Muscle of leg (tissue), 9 donors: ENCODE results near the gene IFITM5. TPM values are rescaled to one million over a fixed set of nuclear protein-coding genes. Genes with fewer than 3 reads are reported as not detected.

ENCODE experiments used
- polyA plus RNA-seq, 8 donors: library from polyadenylated mRNA; unstranded; fragments of 120-200 nt; gene quantifications; one replicate each; pipeline versions ENCODE4 v1.2.1 to v1.2.3, GENCODE V29; 2013; ENCODE audit warnings: inconsistent platforms in 1 of 8, low replicate concordance in 1 of 8; ENCODE audit not compliant: insufficient read length in 8 of 8, insufficient read depth in 1 of 8
- total RNA-seq: library from RNA; stranded (reverse); fragments of 120-200 nt; gene quantifications from one replicate; pipeline ENCODE4 v1.2.4, GENCODE V29; 2013

Gene IFITM5
- total and polyA plus RNA-seq, 9 donors, result not detected

Other genes with a start within 250 kb of the IFITM5 start
- not detected for gene SCGB1C1, start 106.4 kb downstream of the IFITM5 start, total RNA-seq
- under 1 TPM in 4 of 8 donors, not detected in 4; 0.26 to 0.43 (median 0.35) TPM for gene SCGB1C1, start 106.4 kb downstream of the IFITM5 start, polyA plus RNA-seq
- 15.0 TPM for gene BET1L, start 92.1 kb downstream of the IFITM5 start, total RNA-seq
- gene BET1L, start 92.1 kb downstream of the IFITM5 start, polyA plus RNA-seq, result 10 to 100 TPM; 28.5 to 43.9 (median 35.8) TPM
- gene RIC8A, start 91.8 kb downstream of the IFITM5 start, total RNA-seq, result 58.2 TPM
- gene RIC8A, start 91.8 kb downstream of the IFITM5 start, polyA plus RNA-seq, result 10 to 100 TPM; 59.5 to 85.4 (median 72.0) TPM
- 13.7 TPM for gene SIRT3, start 63.2 kb downstream of the IFITM5 start, total RNA-seq
- gene SIRT3, start 63.2 kb downstream of the IFITM5 start, polyA plus RNA-seq, result 10 to 100 TPM; 17.4 to 27.1 (median 23.9) TPM
- 82.6 TPM for gene PSMD13, start 62.5 kb downstream of the IFITM5 start, total RNA-seq
- 100 to 1,000 TPM in 5 of 8 donors, 10 to 100 TPM in 3; 91.7 to 115 (median 107) TPM for gene PSMD13, start 62.5 kb downstream of the IFITM5 start, polyA plus RNA-seq
- 0.04 TPM for gene NLRP6, start 21.1 kb downstream of the IFITM5 start, total RNA-seq
- 1 to 10 TPM in 1 of 8 donors, under 1 TPM in 3, not detected in 4; 0.04 to 1.1 (median 0.23) TPM for gene NLRP6, start 21.1 kb downstream of the IFITM5 start, polyA plus RNA-seq
- 14.1 TPM for gene PGGHG, start 10.4 kb downstream of the IFITM5 start, total RNA-seq
- 10 to 100 TPM in 3 of 8 donors, 1 to 10 TPM in 5; 9.2 to 13.9 (median 9.9) TPM for gene PGGHG, start 10.4 kb downstream of the IFITM5 start, polyA plus RNA-seq
- 48.1 TPM for gene IFITM2, start 8.3 kb upstream of the IFITM5 start, total RNA-seq
- 100 to 1,000 TPM in 2 of 8 donors, 10 to 100 TPM in 6; 60.8 to 130 (median 84.3) TPM for gene IFITM2, start 8.3 kb upstream of the IFITM5 start, polyA plus RNA-seq
- 24.6 TPM for gene IFITM1, start 14.5 kb upstream of the IFITM5 start, total RNA-seq
- 10 to 100 TPM; 19.8 to 33.3 (median 24.3) TPM for gene IFITM1, start 14.5 kb upstream of the IFITM5 start, polyA plus RNA-seq
- 80.4 TPM for gene IFITM3, start 21.3 kb upstream of the IFITM5 start, total RNA-seq
- 100 to 1,000 TPM; 220 to 363 (median 280) TPM for gene IFITM3, start 21.3 kb upstream of the IFITM5 start, polyA plus RNA-seq
- gene B4GALNT4, start 70.0 kb upstream of the IFITM5 start, total RNA-seq, result 14.4 TPM
- 10 to 100 TPM; 12.9 to 34.1 (median 21.7) TPM for gene B4GALNT4, start 70.0 kb upstream of the IFITM5 start, polyA plus RNA-seq
- gene PKP3, start 94.7 kb upstream of the IFITM5 start, total RNA-seq, result 0.13 TPM
- 10 to 100 TPM in 1 of 8 donors, 1 to 10 TPM in 1, under 1 TPM in 6; 0.16 to 10.5 (median 0.61) TPM for gene PKP3, start 94.7 kb upstream of the IFITM5 start, polyA plus RNA-seq
- 16.5 TPM for gene SIGIRR, start 115.5 kb upstream of the IFITM5 start, total RNA-seq
- gene SIGIRR, start 115.5 kb upstream of the IFITM5 start, polyA plus RNA-seq, result 10 to 100 TPM in 7 of 8 donors, 1 to 10 TPM in 1; 9.4 to 26.3 (median 15.5) TPM
- gene ANO9, start 142.5 kb upstream of the IFITM5 start, total RNA-seq, result 0.09 TPM
- gene ANO9, start 142.5 kb upstream of the IFITM5 start, polyA plus RNA-seq, result 1 to 10 TPM in 3 of 8 donors, under 1 TPM in 5; 0.23 to 5.6 (median 0.37) TPM
- gene PTDSS2, start 150.8 kb upstream of the IFITM5 start, total RNA-seq, result 19.4 TPM
- gene PTDSS2, start 150.8 kb upstream of the IFITM5 start, polyA plus RNA-seq, result 10 to 100 TPM; 25.6 to 47.2 (median 30.4) TPM
- gene RNH1, start 207.7 kb upstream of the IFITM5 start, total RNA-seq, result 89.5 TPM
- gene RNH1, start 207.7 kb upstream of the IFITM5 start, polyA plus RNA-seq, result 100 to 1,000 TPM in 4 of 8 donors, 10 to 100 TPM in 4; 89.6 to 107 (median 99.6) TPM
- gene HRAS, start 236.1 kb upstream of the IFITM5 start, total RNA-seq, result 90.4 TPM
- 100 to 1,000 TPM in 5 of 8 donors, 10 to 100 TPM in 3; 78.8 to 143 (median 119) TPM for gene HRAS, start 236.1 kb upstream of the IFITM5 start, polyA plus RNA-seq
- gene LRRC56, start 238.0 kb upstream of the IFITM5 start, total RNA-seq, result 2.0 TPM
- gene LRRC56, start 238.0 kb upstream of the IFITM5 start, polyA plus RNA-seq, result 1 to 10 TPM; 1.7 to 8.4 (median 5.9) TPM